GM10847 (cell line): ENCODE measurements around the gene KATNAL1.

ENCODE experiments used
- POLR2A ChIP-seq: IDR thresholded peaks from 2 replicates; pipeline ENCODE4 v1.6.1; 2011; ENCODE audit not compliant: insufficient read length; ENCODE audit errors: extremely low read depth

Gene KATNAL1

DNA sequence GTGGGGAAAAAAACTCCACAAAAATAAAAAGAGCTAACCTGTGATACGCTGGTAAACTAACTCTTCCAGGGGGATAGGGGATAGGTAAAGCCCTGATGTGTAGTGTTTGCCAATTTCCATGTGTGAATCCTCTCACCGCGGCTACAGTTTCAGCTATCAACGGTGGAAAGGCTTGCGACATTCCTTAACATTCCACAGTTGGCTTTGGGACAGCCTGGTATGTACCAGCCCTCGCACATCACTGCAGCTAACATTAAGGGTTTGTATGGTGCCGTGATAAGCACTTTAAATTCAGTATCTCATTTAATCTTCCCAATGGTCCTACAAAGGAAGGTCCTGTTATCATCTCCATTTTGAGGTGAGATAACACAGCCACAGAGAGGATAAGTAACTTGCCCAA, 112.4 kb downstream of the KATNAL1 start:
- no peak for TF ChIP-seq POLR2A

DNA sequence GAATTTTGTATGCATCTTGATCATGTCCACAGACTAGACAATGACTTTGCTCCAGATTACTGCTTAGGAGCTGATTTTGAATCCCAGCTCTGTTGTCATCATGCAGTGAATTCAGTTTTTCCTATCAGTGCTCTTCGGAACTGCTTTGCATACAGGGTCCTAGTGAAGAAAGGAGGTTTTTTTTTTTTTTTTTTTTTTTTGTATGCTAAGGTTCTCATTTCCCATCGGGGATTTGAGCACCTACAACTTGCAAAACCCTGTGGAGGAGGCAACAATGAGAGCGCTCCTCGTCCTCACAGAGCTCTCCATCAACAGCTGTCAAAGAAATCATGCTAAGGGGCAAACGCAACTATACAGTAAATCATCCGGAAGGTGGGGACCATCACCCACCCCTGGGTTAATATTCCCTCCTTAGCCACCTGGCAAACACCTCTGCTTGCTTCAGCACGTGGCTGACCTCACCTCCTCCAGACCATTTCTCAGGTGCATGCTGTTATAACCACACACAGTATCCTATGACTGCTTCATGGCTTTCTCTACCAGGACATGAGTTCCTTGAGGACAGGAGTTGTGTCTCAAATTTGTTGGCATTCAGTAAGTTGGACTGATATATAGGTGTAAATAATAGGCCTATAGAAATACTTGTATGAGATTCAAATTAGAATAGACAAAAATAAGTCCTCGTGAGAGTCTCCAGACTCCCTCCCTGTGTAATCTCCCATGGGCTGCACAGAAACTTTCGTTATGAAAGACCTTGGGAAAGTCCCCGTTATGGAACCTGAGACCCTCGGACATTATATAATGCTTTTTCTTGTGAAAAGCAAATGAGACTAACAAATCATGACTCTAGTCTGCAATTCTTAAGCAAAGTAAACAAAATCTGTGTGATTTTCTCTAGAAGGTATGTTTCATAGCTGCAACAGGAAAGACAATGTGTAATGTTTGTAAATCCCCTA, 113.8 kb downstream of the KATNAL1 start:
- no peak for TF ChIP-seq POLR2A

DNA sequence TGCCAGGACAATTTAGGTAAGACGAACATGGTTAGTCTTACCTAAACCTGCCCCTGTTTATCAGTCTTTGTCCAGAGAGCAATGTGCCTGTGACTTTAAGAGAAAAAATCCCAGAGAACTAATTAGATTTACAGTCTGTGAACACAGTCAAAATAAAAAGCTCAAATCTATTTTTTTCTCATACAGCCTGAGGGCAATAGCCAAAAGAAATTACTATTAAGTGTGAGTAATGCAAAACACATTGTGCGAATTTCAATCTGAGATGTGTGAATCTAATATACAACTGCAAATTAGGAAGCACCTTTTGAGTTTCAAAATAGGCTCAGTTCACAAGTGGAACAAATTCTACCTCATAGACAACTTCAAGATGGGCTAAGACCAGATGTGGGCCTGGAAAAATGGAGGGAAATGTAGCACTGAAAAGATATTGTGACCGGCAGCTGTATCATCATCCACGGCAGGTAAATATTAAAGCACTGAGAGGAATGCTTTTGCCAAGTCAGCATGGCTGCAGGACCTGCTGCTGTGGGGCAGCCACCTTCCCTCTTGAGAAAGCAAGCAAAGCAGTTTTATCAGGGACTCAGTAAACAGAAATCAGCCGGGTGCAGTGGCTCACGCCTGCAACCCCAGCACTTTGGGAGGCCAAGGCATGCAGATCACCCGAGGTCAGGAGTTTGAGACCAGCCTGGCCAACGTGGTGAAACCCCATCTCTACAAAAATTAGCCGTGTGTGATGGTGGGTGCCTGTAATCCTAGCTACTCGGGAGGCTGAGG, 114.8 kb downstream of the KATNAL1 start:
- no peak for TF ChIP-seq POLR2A

DNA sequence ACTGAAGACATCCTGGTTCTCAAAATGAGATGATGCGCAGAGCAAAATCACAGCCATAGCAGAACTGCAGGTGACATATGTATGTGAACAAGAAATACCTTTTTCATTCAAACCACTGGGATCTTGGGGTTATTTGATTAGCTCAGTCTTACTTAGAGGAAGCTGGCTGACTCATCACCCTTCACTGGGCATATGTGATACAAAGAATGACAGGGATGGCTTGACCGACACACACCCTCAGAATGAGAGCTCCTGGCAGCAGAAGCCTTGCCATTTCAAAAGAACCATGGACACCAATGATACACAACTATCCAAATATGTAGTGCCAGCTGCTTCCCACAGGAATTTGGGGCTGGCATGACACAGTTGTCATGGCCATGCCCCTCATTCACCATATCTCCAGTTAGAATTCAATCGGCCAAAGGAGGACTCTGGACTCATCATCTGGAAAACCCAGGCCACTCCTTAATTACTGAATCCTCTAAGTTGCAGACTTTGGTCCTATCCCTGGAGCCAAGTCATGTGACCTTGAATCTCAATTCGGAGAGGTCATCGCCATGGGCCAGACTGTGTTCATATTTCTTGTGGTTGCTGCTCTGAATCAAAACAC, 115.8 kb downstream of the KATNAL1 start:
- TF ChIP-seq POLR2A = no peak

DNA sequence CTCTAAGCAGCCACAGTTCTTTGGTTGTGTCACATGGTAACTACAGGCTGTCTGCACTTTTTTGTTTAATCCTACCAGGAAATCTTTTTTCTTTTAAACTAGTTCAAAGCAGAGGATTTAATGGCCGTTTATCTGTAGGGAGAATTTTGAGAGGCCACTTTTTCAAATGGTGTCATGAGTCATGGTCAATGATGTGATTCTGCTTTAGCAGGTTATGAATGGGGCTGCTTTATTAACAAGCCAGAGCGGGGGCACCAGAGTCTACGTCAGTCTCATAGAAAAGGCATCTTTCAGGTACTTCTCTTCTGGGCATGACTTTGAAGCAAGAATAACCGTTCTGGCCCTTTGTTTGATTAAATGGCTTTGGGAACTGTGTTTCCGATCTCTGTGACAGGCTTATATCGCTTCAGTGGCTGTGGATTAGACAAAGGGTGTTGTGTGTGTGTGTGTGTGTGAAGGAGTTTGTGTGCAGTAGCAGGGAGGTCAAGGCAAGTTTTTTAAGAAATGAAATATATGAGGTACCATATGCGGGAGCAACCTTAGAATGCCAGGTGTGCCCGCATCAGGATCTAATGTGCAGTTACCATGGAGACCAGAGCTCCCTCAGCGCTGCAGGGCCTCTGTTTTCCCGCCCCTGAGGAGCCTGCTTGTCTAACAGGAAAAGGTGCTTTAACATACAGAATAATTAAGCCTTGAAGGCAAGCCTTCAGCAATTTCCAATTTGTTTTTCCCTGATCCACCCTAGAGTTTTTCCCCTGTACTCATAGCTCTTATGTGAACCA, 120.5 kb downstream of the KATNAL1 start:
- TF ChIP-seq POLR2A = no peak

DNA sequence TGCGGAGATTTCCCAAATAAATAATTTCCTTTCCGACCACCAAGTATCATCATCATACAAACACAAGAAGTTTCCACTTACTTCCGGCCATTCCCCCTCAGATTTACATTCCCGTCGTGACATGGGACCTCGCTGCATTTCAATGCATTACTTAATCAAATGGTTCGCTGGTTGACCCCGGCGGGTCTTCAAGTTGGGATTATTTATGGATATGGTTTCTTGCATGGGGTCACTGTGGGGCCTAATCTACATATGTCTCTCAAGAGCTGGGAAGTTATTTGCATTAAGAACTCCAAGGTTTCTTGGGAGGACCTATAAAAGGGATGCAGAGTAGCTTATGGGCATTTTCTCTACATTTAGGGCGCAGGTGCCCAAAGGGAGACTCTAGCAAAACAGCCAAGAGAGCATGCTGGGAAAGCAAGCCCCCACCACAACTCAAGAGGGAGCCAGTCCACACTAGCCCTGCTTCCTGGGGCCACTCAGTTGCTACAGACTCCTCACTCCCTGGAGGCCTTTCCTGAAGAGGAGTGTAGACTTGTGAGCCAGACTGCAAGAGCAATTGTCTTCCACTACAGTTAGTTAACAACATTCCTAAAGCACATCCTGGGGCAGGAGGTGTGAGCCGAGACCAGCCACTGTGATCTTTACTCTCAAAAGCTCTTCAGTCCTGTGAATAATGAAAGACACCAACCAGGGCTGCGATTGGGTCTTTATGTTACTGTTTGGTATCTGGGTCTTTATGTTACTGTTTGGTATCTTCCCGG, 125.3 kb downstream of the KATNAL1 start:
- TF ChIP-seq POLR2A = no peak

DNA sequence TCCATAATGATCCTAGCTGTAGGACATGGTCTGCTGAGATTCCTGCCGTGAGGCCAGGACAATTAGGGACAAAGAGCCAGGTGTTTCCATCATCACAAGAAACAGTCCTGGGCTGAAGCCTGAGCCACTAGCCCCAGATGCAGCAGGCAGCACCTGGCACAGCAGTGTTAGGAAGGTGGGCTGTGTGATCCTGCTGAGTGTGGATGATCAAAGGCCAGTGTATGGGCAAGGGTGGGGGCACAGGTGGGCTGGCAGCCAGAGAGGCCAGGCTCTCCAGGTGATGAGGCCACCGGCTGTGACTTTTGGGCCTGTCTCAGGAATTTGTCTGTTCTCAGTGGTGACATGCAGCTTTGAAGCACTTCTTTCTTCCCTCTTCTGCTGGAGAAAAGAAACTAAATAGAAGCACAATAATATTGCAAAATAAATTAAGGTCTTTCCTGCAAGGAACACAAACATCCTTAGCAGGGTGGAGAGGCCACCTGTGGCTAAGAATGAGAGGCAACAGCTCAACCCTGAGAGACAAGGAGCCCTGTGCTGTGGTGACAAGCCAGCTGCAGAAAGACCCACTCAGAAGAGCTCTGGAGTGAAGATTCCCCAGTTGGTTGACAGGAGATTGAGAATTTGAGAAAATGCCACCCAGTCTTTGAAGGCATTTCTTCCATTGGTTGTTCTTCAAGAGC, 127.6 kb downstream of the KATNAL1 start:
- TF ChIP-seq POLR2A = no peak

DNA sequence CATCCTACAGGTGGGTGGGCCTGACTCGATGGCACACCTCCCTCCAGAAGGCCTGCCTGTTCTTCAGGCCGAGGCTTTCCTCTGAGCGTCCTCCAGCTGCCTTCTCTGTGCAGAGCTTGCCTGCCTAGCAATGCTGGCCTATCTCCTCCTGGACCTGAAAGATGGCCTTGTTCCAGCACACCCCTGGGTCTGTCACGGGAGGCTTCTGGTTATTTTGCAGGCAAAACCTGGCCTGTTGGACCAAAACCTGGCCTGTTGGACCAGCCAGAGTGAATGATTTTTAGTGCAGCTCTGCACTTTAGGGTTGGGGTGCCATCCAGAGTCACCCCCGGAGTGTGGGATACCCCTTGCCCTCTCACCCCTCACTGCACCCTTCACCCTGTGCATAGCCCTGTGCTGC, 128.4 kb downstream of the KATNAL1 start:
- TF ChIP-seq POLR2A = no peak

DNA sequence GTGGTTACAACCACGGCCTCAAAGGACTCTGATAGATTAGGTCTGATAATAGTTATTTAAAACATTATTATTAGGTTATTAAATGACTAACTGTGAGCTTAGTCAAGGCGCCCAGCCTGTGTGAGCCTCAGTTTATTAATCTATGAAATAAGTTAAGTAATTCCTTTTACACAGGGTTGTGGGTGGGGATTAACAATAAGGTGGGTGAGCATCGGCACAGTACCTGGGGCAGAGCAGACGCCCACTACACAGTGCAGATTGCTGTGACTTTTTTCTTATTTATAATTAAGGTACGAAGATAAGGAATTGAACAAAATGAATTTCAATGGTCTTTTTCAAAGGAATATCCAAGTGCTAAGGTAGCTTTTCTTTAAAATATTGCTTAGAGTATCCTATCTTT, 132.2 kb downstream of the KATNAL1 start:
- TF ChIP-seq POLR2A = no peak

DNA sequence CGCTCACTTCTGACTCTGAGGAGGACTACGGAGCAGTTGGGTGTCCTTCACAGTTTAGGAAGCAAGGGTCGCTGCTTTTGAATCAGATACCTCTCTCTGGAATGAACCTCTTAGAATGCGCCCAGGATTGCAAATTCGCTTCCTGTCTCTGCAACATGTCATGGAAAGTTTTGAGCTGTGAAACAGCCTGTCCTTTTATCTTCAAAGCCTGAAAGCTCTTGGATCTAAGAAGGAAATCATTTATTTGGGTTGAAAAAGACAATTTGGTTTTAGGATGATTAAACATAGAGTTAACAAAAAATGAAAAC, 134.1 kb downstream of the KATNAL1 start:
- no peak for TF ChIP-seq POLR2A

DNA sequence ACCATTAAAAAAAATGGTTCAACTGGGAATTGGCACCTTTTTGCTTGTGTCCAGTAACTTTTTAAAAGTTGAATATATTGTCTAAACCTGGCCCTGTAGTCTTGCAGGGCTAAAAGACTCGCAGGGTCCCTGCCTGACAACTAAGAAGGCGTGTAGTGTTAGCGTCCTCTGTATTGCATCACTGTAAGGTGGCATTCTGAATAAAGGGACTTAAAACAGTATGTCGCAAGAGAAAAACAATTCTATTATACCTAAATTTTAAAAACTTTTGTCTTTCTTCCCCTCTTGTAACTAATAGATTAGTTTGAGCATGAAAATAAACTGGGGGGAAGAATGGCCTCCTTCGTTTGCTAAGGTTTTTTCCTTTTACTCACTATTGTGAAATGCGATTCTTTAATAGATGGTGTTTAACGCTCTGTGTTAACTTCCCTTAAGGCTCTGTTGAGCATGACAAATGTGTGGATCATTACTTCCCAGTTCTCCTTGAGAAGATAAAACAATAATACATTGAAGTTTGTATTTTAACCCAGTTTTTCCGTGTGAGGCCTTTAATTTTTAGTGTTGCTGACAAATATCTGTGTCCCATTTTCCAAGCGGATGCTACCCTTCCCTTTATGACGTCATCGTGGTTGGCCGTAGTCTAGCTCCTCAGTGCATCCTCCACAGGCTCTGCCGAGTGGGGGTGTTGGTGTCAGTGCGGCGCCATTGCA, 134.6 kb downstream of the KATNAL1 start:
- TF ChIP-seq POLR2A = no peak

DNA sequence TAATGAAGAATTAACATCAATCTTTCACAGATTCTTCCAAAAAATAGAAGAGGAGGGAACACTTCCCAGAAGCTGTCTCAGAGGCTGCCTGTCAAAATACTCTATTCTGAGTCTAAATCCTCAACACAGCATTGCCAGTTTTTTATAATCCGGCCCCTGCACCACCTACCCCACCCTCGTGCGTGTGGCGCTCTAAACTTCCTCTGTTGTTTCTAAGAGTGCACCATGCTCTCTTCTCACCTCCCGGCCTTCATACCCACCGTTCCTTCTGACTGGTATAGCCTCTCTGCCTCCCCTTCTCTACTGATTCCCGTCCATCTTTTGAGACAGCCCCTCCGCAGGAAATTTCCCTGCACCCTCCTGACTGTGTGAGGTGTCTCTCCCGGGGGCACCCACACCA, 136.8 kb downstream of the KATNAL1 start:
- TF ChIP-seq POLR2A = no peak

DNA sequence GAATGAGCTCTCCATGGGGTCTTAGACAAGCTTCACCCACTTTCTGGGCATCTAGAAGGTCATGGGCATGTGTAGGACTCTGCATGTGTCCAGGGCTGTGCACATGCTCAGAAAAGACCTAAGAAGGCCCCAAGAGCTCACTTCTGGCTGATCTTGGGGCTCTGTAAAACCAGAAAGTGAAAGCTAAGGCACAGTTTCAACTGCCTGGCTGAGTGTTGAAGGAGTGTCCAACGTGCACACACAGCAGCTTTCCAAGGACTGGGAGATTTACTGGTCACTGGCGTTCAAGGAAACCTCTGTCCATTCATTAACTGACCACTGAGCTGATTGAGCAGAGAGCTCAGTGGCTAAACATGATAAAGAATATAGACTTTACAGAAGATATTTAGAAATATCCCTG, 137.9 kb downstream of the KATNAL1 start:
- no peak for TF ChIP-seq POLR2A
